Colonic mucosa (tissue), 4 donors: ENCODE data around the gene OR51A4. TPM values are rescaled to one million over a fixed set of nuclear protein-coding genes. Genes with fewer than 3 reads are reported as not detected.

Experiments used
- DNase-seq: peaks from one replicate; pipeline ENCODE4 v3.0.0-alpha.2; 2020
- H3K27ac ChIP-seq: fragments of 200-600 bp; one replicate; pipeline ENCODE4 v1.8.0; 2021
- H3K27me3 ChIP-seq: fragments of 200-600 bp; one replicate; pipeline ENCODE4 v1.8.0; 2021
- H3K36me3 ChIP-seq: fragments of 200-600 bp; one replicate; pipeline ENCODE4 v1.8.0; 2021
- H3K4me1 ChIP-seq: fragments of 200-600 bp; one replicate; pipeline ENCODE4 v1.8.0; 2021; ENCODE audit warnings: mild to moderate bottlenecking
- H3K4me3 ChIP-seq: fragments of 200-600 bp; one replicate; pipeline ENCODE4 v1.8.0; 2021
- H3K9ac ChIP-seq, 2 donors: one replicate each; pipeline ENCODE4 v1.7.0; 2013; ENCODE audit warnings: control low read depth in 2 of 2, low read depth in 2 of 2, low read length in 2 of 2
- H3K9me3 ChIP-seq: fragments of 200-600 bp; one replicate; pipeline ENCODE4 v1.8.0; 2021
- intact Hi-C: fragments of 100-400 bp; cut with DNase I; formaldehyde crosslinking; loops from one replicate; pipeline ENCODE4 v1.14.1; 2022
- total RNA-seq, 2 donors: library from RNA; stranded (reverse); fragmentation: NEBNext Ultra II Directional in 1 of 2; extraction: Animal tissue kit (Norgen Biotek cat#: 25700) in 1 of 2; gene quantifications; one replicate each; pipeline ENCODE4 v1.2.1, GENCODE V29; 2021
- TF ChIP-seq, protein P1 (sequence below): fragments of 200-600 bp; IDR thresholded peaks from one replicate; pipeline ENCODE4 v1.8.0; 2022; ENCODE audit warnings: antibody characterized with exemption, mild to moderate bottlenecking
- donor health status: healthy.
- donor health status: DM: no; HTN: no; CAD: no.
- donor health status: DM: no; HTN: no; CAD: no.

The OR51A4 gene, protein sequence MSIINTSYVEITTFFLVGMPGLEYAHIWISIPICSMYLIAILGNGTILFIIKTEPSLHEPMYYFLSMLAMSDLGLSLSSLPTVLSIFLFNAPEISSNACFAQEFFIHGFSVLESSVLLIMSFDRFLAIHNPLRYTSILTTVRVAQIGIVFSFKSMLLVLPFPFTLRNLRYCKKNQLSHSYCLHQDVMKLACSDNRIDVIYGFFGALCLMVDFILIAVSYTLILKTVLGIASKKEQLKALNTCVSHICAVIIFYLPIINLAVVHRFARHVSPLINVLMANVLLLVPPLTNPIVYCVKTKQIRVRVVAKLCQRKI
- total RNA-seq = not detected

DNA sequence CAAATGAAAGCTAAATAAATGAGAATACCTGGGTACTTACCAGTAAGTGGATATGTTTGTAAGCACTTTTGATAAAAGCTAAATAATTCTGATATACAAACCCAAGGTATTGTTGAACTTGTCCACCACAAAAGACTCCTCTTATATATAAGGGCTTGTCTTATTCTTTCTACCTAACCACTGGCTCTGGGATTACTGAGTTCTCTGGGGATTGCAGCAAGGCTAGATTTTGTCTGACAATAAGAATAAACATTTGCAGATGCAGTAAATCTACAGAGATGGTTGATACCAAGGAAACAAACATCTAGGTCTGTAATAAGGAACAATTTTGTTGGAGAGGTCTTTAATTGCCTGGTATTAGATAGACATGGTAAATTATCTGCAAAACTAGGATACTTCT, at the start of gene OR51A4:
OR51A4 (minus strand) TSS at position 101 of the 400 bp plus-strand sequence. CDS start 505 bp downstream, outside the sequence.
- no peaks in the 10 kb centered on the region for H3K4me1 ChIP-seq
- H3K27me3 ChIP-seq = no peaks in the 10 kb centered on the region
- DNase-seq = no peak
- H3K9me3 ChIP-seq = no peaks in the 10 kb centered on the region
- TF ChIP-seq, protein P1, sequence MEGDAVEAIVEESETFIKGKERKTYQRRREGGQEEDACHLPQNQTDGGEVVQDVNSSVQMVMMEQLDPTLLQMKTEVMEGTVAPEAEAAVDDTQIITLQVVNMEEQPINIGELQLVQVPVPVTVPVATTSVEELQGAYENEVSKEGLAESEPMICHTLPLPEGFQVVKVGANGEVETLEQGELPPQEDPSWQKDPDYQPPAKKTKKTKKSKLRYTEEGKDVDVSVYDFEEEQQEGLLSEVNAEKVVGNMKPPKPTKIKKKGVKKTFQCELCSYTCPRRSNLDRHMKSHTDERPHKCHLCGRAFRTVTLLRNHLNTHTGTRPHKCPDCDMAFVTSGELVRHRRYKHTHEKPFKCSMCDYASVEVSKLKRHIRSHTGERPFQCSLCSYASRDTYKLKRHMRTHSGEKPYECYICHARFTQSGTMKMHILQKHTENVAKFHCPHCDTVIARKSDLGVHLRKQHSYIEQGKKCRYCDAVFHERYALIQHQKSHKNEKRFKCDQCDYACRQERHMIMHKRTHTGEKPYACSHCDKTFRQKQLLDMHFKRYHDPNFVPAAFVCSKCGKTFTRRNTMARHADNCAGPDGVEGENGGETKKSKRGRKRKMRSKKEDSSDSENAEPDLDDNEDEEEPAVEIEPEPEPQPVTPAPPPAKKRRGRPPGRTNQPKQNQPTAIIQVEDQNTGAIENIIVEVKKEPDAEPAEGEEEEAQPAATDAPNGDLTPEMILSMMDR = no peak
- H3K27ac ChIP-seq = no peak within 1 kb of the TSS
- intact Hi-C loops = no loop called here
- no peaks in the 10 kb centered on the region for H3K36me3 ChIP-seq
- H3K9ac ChIP-seq = no peak within 1 kb of the TSS
- H3K4me3 ChIP-seq = no peak within 1 kb of the TSS

DNA sequence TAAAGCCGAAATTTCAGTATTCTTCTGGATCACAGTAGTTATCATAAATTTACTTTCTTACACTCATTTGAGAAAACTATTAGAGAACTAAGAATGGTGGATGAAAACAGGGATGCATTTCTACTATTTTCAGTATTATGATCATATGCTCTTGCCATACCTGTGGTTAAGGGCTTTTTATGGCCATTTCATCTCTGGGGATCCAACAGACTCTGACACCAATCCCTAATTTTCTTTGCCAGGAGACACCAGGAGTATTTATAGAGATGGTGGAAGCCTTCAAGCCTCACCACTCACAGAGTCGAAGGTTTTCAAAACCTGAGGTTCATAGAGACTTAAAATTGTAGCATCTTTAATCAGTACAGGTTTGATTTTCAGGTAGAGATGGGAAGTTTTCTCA, 47.1 kb upstream of the OR51A4 start, which contains the start of gene OR51L1:
OR51L1 (plus strand) TSS at position 301 of the 400 bp plus-strand sequence. CDS start 4,132 bp downstream, outside the sequence.
- Histone ChIP-seq H3K36me3 (no peaks in the 10 kb centered on the region), H3K4me3 (no peak within 1 kb of the TSS), H3K4me1 (no peaks in the 10 kb centered on the region), H3K27me3 (no peaks in the 10 kb centered on the region), H3K9me3 (no peaks in the 10 kb centered on the region), H3K9ac (no peak within 1 kb of the TSS), H3K27ac (no peak within 1 kb of the TSS)
- TF ChIP-seq, protein P1 = no peak
- intact Hi-C loops = no loop called here
- no peak for DNase-seq

DNA sequence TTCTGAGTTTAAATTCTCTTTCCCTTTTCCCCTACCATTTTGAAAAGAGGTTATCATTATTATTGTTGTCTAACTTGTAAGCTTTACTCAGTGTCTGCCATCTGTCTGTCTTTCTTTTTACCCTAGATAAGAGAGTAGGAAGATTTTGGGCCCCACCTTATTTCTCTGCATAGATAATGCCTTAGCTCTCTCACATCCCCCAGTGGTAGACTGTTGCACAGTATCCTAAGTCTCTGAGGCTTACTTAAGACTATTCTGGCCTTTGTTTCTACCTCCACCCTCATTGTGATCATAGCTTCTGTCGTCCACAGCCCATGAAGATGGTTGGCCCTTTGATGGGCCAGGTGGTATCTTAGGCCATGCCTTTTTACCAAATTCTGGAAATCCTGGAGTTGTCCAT, 43.7 kb upstream of the OR51A4 start:
- TF ChIP-seq, protein P1 = no peak
- Histone ChIP-seq H3K9me3 (no peaks in the 10 kb centered on the region), H3K36me3 (no peaks in the 10 kb centered on the region), H3K27ac (no peak overlapping the region), H3K4me1 (no peaks in the 10 kb centered on the region), H3K4me3 (no peak overlapping the region), H3K27me3 (no peaks in the 10 kb centered on the region), H3K9ac (no peak overlapping the region)
- intact Hi-C loops = no loop called here
- no peak for DNase-seq

GRCh38 chr11:4983841-4984240, 36.4 kb upstream of the OR51A4 start:
- Histone ChIP-seq H3K27me3 (no peaks in the 10 kb centered on the region), H3K9me3 (no peaks in the 10 kb centered on the region), H3K27ac (no peak overlapping the region), H3K9ac (no peak overlapping the region), H3K4me1 (no peaks in the 10 kb centered on the region), H3K36me3 (no peaks in the 10 kb centered on the region), H3K4me3 (no peak overlapping the region)
- TF ChIP-seq, protein P1 = no peak
- no peak for DNase-seq
- intact Hi-C loops = no loop called here

- H3K9me3 ChIP-seq = no peaks in the 10 kb centered on the region
- no peaks in the 10 kb centered on the region for H3K4me1 ChIP-seq
- intact Hi-C loops = no loop called here
- no peak overlapping the region for H3K27ac ChIP-seq
- no peaks in the 10 kb centered on the region for H3K36me3 ChIP-seq
- H3K9ac ChIP-seq = no peak overlapping the region
- no peaks in the 10 kb centered on the region for H3K27me3 ChIP-seq
- no peak overlapping the region for H3K4me3 ChIP-seq
- TF ChIP-seq, protein P1 = no peak
- no peak for DNase-seq
These were observed 35.3 kb upstream of the OR51A4 start for GRCh38 chr11:4982678-4983077.
